HG02763 (cell line): ENCODE results near the gene NPFFR2.
"Not testable (repeated sequence)": the region's sequence is repeated elsewhere in the genome, so short reads cannot be mapped to it uniquely, and the experiment has no call there.

Experiments used
- ATAC-seq: cut with Tn5 transposase; IDR thresholded peaks from one replicate; pipeline ENCODE4 v1.9.1; 2021; ENCODE audit warnings: mild to moderate bottlenecking, moderate library complexity; ENCODE audit not compliant: unreplicated experiment

Gene NPFFR2

GRCh38 chr4:72111863-72112262, 80.1 kb downstream of the NPFFR2 start:
- no peak for ATAC-seq

- ATAC-seq: peak; percentile 95
Observed at GRCh38 chr4:72112514-72113156, 80.8 kb downstream of the NPFFR2 start.

GRCh38 chr4:72118017-72118416, 86.2 kb downstream of the NPFFR2 start:
- peak; percentile 68 for ATAC-seq

GRCh38 chr4:72119946-72120345, 88.1 kb downstream of the NPFFR2 start:
- no peak for ATAC-seq

GRCh38 chr4:72128741-72129140, 96.9 kb downstream of the NPFFR2 start:
- ATAC-seq: no peak

GRCh38 chr4:72136429-72136828, 104.6 kb downstream of the NPFFR2 start:
- no peak for ATAC-seq

- ATAC-seq: not testable (repeated sequence)
Observed at GRCh38 chr4:72139997-72140396, 108.2 kb downstream of the NPFFR2 start.

- ATAC-seq: no peak
Observed at GRCh38 chr4:72144241-72144640, 112.4 kb downstream of the NPFFR2 start.

- ATAC-seq: no peak
Observed at GRCh38 chr4:72152731-72153130, 120.9 kb downstream of the NPFFR2 start.

- not testable (repeated sequence) for ATAC-seq
Observed at GRCh38 chr4:72153634-72154033, 121.8 kb downstream of the NPFFR2 start.

- not testable (repeated sequence) for ATAC-seq
Observed at GRCh38 chr4:72169285-72169684, 137.5 kb downstream of the NPFFR2 start.

- no peak for ATAC-seq
Observed at GRCh38 chr4:72169861-72170260, 138.1 kb downstream of the NPFFR2 start.

- ATAC-seq: no peak
Observed at GRCh38 chr4:72171761-72172160, 140.0 kb downstream of the NPFFR2 start.

- ATAC-seq: no peak
Observed at GRCh38 chr4:72179342-72179741, 147.5 kb downstream of the NPFFR2 start.

GRCh38 chr4:72186714-72187113, 154.9 kb downstream of the NPFFR2 start:
- ATAC-seq: peak; percentile 71

- no peak for ATAC-seq
Observed at GRCh38 chr4:72194046-72194445, 162.2 kb downstream of the NPFFR2 start.

GRCh38 chr4:72194453-72194852, 162.7 kb downstream of the NPFFR2 start:
- ATAC-seq: no peak
